ENCODE results near the gene SIN3A.
A peak's percentile ranks its signal among the peaks of the same experiment; 100 is the strongest.

SIN3A gene

DNA sequence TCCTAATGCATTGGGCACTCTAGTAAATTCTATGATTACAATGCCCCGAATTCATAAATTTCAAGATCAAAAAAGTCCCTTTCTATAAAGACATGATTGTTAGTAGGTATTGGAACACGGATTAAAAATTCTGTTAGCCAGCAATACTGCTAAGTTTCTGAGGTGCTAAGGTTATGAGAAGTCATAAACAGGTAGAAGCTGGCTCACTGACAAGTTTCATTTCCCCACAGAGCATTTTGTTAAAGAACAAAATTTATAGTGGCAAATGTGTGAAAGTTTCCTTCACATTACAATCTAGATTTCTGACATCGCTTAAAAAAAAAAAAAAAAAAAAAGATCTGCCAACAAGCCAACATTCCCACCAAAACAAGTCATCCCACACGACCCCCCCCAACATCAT, 70.7 kb downstream of the SIN3A start:
- DNase-seq (ENCODE audit: low read depth): no peak

DNA sequence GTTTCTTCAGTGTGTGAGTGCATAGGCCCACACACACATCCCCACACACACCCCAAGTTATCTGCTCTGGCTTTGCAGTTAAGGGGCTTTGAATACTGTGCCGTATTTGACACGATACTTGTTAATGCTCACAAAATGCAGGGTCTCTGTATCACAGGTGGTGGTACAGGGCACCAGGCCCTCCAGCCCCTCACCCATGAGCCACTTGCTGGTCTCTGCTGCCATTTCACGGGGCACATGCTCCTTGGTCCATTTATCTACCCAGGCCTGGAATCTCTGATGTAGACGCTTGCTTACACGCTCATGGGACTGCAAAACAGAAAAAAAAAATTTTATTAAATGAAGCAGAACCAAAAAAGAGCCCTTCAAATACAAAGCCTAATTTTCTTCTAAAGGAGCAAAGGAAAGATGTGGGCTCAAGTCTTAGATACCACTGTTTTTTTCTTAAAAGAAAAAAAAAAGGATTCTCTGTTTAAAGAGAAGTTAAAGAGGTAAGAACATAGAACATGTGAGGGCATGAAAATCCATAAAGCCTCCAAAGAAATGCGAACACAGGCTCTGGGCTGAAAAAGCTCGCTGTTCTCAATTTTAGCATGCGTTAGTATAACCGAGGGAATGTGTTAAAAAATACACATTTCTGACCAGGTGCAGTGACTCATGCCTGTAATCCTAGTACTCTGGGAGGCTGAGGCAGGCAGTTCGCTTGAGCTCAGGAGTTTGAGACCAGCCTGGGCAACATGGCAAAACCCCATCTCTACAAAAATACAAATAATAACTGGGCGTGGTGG, 79.4 kb downstream of the SIN3A start:
- DNase-seq (ENCODE audit: low read depth): no peak

DNA sequence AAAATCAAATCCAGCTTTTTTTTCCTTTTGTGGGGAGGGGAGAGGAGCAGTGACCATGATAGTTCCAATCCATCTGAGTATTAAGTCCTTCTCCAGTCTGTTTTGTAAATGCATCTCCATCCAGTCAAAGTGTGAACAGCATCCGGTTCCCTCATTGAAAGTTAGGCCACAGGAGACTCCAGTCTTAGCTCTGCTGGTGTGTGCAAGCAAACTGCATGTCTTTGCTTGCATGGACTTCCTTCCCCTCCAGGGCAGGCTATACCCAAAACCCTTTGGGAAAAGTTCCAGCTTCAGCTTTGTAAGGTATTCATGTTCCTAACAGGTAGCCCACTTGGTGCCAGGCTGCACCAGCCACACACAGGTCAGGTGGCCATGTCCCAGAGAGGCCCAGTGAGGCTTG, 80.0 kb downstream of the SIN3A start:
- no peak for DNase-seq (ENCODE audit: low read depth)

DNA sequence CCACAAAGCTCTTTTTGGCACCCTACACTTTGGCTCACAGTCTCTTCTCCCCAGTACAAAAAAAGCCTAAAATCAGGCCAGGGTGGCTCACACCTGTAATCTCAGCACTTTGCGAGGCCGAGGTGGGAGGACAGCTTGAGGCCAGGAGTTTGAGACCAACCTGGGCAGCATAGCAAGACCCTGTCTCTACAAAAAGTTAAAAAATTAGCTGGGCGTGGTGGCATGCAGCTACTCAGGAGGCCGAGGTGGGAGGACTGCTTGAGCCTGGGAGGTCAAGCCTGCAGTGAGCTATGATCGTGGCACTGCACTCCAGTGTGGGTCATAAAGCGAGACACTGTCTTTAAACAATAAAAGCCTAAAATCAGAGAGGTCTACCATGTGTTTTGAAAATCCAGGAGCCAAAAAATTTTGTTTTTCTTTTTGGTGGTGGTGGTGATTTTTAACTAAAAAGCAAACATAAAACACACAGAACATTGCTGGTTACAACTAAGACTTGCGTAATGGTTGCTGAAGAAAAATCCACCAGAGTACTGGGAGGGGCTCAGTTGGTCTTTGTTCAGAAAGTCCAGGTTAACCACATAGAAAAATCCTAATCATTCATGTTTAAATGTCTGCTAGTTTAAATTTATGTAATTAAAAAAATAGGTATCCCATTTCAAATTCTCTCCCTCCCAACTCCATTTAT, 81.5 kb downstream of the SIN3A start:
- DNase-seq (ENCODE audit: low read depth): no peak

DNA sequence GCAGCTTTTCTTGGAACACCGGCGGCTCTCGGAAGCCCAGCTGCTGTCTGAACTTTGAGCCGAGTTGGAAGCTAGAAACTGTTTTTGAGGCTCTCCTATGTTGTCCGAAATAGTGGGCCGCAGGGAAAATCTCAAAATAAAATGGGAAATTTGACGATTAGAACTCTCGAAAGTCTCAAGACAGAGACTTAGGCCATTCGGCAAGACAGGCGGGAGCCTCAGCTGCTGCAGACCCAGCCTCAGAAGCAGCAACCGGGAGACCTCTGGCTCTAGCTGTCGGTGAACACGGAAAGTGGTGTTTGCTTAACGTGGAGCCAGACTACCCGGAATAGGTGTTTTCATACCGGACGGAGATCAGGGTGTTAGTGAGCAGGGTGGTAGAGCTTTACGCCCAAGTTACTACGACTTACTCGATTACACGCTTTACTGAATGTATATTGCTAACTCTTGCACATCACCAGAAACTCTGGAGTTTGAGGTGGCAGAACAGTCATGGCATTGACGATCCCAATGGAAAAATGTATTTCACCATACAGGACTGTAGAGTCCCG, 82.7 kb downstream of the SIN3A start:
- no peak for DNase-seq (ENCODE audit: low read depth)

DNA sequence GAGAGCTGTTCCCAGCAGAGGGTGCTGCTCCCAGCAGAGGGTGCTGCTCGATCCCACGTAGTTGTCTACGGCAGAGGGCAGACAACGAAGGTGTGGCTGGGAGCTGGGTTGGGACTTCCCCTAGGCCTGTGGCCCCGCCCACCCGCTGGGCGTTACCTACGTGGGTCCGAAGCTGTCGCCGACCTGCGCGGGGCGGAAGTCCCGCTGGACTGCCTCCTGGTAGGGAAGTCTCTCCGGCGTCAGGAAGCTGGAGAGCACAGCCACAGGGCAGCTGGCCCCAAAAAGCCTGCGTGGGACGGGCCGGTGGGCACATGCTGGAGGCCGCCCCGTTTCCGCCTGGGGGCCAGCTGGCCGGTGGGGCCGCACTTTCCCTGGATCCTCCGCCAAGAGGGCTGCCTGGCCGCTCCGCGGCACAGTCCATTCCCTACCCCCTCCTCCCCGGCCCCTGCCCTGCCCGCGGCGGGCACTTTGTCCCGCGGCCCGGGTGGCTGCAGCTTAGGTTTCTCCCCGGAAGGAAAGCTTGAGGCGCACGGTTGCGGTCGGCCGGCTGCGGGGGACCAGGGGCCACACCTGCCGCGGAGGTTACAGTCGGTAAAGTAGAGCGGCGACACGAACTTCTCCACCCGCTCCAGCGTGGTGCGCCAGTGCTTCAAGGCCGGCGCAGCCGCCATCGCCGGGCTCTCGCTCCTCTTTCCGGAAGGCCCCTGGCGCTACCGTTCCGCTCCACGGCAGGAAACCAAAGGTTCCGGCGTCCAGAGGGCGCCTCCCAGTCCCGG, 83.4 kb downstream of the SIN3A start, which contains the start of gene MAN2C1:
Gene MAN2C1 (minus strand): TSS at position 695 of the 776 bp plus-strand sequence. CDS start 24 bp downstream, at position 671.
- DNase-seq (ENCODE audit: low read depth): peak; percentile 92

DNA sequence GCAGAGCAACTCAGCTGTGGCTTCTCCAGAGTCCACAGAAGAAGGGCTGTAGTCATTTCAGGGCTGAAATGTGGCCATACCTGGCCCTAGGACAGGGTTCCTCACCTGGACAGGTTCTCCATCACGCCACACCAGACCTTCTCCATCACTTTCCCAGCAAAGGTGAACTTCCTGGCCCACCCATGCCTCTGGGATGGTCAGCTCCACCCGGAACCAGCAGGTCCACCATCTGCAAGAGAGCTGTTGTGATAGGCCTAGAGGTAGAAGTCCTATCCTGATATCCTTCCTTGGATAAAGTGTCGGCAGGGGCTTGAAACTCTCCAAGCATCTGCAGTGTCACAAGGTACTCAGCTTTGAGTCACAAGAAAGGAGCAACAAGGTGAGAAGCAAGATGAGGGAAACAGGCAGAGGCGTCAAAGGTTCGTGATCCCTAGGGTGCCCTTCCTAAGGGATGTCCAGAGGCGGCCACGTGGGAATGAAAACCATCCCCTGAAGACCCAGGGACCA, 84.0 kb downstream of the SIN3A start:
- no peak for DNase-seq (ENCODE audit: low read depth)

DNA sequence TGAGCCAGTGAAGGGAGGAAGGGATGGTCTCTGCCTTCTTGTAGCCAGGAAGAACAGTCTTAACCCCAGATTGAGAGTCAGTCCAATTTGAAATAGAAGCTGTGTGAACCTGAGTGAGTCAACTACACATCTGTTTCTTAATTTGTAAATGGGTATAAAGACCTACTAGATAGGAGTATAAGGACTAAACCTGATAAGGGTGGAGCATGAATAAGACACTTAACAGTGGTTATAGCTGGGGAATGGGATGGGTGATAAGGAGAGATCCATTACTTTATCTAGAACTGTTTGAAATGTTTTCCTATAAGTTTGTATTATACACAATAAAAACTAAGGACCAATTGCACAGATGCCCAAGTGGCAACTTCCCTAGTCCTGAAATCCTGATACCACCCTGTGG, 84.5 kb downstream of the SIN3A start:
- no peak for DNase-seq (ENCODE audit: low read depth)

DNA sequence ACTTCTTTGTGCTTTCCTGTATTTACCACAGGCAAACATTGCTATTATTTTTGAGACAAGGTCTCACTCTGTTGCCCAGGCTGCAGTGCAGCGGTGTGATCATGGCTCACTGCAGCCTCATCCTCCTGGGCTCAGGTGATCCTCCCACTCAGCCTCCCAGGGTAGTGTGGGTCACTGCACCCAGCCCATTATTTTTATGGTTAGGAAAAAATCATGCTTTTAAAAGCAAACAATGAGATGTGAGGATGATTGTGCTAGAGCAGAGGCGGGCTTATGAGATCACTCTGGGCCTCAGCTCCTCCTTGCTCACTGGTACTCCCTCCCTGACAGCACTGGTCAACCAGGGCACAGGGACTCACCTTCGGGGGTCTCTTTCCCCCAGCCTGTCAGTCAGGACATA, 85.3 kb downstream of the SIN3A start:
- no peak for DNase-seq (ENCODE audit: low read depth)

DNA sequence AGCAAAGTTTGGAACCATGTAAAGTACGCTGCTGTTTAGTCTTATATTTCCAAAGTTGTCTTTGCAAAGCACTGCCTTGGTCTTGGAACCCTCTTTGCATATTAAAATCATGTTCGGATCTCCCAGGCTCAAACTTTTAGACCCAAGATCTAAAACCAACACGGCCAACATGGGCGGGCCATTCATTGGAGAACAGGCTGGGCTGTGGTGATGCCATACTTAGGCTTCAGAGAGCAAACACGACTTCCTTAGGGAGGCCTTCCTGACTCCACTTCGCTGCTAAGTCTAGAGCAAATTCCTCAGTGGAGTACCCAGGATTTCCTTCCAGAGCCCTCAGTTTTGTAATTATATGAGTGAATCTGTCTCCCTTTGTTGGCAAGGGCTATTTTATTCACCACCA, 86.6 kb downstream of the SIN3A start:
- DNase-seq (ENCODE audit: low read depth): no peak

DNA sequence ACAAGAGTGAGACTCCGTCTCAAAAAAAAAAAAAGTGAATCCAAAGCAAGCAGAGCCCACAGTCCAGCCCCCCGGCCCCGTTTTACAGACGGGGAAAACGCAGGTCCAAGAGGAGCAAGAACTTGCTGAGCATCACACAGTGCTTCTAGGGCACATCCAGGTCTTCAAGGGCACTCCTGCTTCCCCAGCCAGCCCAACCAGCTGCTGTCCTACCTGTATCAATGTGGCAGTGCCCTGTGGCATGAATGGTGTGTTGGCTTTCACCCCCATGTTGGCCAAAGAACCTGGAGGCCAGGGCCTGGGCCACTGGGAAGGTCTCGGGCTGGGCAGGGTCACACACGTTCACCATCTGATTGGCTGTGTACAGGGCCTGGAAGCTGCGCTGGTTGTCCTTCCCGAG, 87.7 kb downstream of the SIN3A start:
- no peak for DNase-seq (ENCODE audit: low read depth)

DNA sequence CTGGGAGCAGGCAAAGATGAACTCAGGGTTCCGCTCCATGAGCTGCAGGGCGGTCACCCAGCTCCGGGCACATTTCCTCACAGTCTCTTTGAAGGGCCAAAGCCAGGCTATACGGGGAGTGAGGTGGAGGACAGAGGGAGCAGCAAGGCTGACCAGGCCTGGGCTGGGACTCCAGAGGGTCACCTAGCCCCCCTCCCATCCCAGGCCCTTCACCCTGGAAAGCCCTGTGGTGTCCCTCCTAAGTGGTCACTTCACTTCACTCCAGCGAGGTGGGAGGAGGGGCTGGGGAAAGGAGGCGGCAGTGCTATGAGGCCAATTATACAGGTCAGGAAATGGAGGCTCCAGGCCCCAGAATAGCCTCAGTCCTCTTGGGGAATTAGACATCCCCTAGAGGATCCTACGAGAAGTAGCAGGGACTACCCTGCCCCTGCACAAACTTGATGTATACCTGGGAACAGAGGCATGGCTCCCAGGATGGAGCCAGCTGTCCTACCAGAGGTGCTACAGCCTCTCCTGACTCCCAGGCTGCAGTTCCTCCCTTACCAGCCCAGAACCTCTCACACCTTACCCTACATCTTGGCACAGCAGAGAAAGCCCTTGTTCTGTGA, 88.7 kb downstream of the SIN3A start:
- DNase-seq (ENCODE audit: low read depth): no peak

DNA sequence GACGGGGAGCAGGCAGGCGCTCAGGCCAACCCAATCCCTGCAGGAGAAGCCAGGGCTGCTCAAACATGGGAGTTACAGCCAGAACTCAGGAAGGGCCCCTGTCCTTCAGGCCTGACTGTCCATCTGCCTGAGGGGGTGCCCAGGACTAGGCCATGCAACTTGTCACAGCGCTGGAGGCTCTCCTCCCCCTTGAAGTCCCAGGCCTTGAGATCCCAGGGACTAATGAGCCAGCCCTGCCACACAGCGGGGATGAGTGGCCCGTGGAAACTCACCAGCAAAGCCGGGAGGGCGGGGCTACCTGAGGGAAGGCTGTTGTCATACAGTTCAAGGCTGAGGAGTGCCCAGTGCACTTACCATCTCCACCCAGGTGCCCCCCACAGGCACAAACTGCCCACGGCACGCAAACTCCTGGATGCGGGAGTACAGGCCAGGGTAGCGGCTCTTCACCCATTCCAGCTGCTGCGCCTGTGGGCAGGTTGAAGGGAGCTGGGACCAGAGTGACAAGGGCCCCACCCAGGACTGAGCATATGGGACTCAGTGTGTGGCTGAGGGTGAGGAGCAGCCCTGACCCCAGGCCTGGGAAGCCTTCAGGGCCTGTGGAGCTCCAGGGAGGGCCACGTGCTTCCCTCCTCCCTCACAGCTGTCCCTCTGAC, 89.4 kb downstream of the SIN3A start:
- DNase-seq (ENCODE audit: low read depth): no peak

DNA sequence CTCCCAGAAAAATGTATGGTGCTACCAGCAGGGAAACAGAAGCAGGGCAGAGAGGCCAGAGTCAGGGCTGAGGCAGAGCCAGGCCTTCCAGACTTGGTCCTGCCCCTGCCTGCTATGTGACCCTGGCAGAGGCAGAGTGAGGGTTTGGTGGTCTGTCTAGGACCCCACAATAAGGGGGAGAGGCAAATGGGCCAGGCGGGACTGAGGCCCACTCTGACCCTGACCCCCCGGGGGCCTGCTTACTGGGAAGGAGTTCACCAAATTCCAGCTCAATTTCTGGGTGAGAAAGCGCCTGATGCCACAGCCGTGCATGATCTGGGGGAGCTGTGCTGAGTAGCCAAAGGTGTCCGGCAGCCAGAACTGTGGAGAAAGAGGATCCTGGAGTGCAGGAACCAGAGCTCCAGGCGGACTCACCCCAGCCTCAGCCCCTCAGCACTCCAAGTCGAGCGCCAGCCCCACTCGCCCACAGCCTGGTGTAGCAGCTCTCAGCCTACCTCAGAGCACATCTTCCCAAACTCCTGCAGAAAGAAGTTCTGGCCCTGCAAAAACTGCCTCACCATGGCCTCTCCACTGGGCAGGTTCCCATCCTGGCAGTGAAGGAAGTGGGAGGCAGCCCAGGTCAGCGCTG, 90.0 kb downstream of the SIN3A start:
- no peak for DNase-seq (ENCODE audit: low read depth)

DNA sequence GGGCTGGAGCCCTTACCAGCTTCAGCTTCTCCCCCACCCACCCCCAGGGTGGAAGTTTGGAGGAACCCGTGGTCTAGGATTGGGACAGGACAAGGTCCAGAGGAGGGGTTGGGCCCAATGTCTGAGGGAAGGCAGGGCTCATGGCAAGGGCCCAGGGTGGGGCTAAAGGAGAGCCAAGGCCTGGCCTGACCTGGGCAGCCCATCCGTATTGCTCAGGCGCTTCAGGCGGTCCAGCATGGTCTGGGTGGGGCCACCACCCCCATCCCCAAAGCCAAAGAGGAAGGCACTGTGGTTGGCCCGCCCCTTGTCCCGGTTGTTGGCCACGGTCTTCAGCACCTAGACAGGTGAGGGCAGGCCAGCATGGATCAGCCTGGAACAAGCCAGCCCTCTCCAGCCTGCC, 90.6 kb downstream of the SIN3A start:
- DNase-seq (ENCODE audit: low read depth): no peak

DNA sequence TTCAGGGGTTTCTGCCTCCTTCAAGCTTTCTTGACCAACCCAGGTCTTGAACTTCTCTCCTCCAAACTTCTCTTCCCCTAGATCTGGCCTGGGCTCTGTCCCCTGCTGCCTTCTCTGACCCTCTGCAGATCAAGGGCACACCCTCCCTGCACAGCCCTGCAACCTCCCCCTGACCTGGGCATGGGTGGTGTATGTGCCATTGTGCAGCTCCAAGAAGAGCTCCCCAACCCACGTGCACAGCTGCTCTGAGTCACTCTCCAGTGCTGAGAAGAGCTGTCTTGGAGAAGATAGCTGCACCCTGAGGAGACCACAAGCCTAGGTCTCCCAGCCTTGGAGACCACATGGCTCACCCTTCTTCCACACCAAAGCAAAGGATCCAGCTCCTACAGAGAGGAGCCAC, 91.1 kb downstream of the SIN3A start:
- DNase-seq (ENCODE audit: low read depth): no peak

DNA sequence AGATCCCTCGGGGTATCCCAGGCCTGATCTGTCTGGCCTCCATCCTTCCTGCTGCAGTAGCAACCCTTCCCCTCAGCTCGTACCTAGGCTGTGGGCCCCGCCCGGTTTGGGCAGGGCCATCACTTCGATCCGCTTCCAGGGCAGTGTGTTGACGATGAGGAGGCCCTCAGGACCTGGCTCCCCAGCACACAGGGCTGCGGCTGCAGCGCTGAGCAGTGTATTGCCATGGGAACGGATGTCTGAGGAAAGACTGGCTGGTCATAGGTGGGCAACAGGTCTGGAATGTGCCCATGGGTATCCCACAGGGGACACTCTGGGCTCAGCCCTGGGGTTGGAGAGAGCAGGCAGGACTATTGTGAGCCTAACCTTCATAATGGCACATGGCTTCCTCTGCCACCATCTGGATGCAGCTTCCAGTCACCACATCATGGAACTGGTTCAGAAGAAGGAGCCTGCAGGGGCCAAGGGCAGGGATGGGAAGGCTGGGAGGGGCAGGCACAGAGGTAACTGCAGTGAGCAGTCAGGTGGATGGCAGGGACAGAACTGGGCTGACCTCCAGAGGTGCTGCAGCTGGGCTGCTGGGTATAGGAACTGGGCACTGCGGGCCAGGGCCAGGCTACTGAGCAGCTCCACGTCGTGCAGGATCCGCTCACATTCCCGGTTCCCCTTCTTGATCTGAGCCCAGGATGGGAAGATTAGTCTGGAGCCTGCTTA, 91.8 kb downstream of the SIN3A start:
- DNase-seq (ENCODE audit: low read depth): no peak

DNA sequence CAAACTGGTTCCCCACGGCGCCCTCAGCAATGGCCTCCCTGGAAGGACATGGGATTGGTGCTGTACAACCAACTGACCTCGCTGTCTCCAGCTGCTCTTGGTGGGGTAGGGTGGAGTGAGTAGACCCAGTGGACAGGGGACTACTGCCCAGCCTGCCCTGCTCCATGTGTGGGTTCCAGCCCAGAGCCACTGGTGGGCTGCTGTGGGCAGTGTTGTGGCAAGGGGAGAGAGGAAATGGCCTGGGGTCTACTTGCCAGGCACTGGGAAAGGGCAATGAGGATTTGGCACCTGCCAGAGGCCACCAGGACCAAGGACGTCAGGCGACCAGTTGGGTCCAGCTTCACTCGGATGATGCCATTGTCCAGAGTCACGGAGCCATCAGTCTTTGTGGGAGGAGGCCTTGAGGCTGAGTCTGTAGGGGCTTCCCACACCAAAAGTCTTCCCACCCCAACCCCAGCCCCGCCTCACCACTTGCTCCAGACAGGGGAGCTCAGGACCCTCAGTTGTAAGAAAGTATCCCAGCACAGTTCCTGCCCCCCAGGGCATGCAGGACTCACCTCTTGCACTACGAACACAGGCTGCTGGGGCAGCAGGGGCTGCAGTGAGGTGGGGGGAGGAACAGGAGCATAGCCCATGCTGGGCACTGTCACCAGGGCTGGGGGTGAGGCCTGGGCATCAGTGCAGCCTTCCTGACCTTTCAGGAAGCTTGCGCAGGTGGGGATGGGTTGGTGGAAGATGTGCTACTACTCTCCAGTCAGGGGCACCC, 92.5 kb downstream of the SIN3A start:
- DNase-seq (ENCODE audit: low read depth): no peak

DNA sequence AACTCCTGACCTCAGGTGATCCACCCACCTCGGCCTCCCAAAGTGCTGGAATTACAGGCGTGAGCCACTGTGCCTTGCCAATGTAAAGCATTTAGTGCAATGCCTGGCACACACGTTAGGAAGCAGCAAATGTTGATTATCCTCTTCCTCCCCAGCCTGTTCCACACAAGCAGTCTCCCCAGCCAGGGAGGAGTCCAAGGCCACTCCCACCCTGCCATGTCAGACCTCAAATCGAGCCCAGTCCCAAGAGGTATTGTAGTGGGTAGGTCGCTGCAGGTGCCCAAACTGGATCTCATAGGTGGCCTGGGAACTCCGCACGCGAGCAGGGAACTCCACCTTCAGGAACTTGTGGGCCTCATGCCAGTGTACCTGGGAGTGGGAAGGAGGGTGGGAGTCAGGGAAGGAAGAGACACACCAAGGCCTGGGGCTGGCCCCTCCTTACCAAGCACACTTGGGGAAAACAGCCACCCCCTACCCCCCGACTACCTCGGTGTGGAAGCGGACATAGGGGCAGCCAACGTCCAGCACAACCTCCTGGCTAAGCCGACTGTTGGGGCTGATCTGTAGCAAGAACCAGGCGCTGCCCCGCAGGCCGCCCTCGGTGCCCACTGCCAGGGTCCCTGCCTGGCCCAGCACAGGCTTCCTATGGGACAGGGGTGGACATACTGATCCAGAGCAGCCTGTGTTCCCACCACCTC, 93.4 kb downstream of the SIN3A start:
- DNase-seq (ENCODE audit: low read depth): no peak
